HG03469 (cell line): Measurements from ENCODE around the gene EPHB3.

Source experiments
- ATAC-seq: cut with Tn5 transposase; IDR thresholded peaks from one replicate; pipeline ENCODE4 v1.9.1; 2021; ENCODE audit warnings: mild to moderate bottlenecking, moderate library complexity, moderate number of reproducible peaks; ENCODE audit not compliant: unreplicated experiment

Gene EPHB3

GRCh38 chr3:184578218-184578617 is 16.6 kb downstream of the EPHB3 start:
- ATAC-seq = no peak

DNA sequence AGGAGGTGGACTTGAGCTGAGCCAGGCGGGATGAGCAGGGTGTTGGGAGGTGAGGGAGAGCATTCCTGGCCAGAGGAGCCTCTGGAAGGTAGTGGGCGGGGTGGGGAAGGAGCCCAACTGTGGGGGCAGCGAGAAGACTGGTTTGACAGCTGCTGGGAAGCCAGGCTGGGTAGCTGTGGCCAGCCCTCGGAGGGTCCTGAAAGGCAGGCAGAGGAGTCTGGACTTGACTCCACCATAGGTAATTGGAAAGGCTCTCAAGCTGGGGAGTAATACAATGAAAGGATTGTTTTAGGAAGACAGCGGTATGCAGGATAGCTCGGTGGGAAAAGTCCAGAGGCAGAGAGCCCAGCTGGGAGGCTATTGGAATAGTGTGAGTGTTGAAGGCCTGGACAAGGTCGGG is 17.2 kb downstream of the EPHB3 start:
- ATAC-seq = no peak

GRCh38 chr3:184579513-184579912 is 17.9 kb downstream of the EPHB3 start:
- ATAC-seq = no peak

GRCh38 chr3:184580376-184580775 is 18.8 kb downstream of the EPHB3 start:
- ATAC-seq = no peak

- ATAC-seq = no peak
These were observed 19.8 kb downstream of the EPHB3 start for GRCh38 chr3:184581331-184581855.

DNA sequence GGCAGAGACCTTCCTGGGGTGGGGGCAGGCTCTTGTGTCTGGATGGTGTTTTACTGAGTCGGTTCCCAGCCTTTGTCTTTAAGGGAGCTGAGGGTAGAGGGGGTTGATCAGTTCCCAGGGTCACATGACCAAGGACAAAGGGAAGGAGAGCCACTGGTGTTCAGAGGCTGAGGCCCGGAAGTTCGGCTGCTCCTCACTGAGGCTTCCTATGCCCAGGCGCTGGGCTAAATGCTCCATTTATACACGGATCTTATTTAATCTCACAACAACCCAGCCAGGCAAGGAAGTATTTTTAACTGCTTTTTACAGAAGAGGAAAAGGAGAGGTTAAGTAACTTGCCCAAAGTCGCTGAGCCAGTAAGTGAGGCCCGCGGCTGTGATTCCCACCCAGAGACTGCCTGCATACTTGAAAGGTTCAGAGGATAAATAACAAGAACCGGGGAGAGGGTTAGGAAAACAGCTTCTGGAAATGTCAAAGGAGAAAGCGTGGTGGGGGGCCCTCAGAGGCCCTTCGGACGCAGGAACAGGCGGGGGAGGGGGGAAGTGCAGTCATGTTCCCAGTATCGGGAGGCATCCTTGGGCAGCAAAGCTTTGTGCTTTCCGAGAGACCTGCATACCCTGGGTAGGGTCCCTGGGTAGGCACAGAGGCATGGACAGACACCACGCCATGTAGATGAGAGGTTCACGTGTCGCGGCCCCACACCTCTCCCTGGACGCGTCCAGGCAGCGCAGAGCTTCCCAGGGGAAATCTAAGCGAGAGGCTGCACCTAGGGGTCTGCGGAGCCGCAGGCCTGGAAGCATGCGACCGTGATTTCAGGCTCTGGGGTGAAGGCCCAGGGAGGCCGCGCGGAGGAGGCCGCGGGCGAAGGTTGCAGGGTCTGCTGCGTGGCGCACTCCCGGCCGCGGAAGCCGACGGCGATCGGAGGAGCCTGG is 21.3 kb downstream of the EPHB3 start:
- no peak for ATAC-seq

GRCh38 chr3:184583578-184584451 is 22.2 kb downstream of the EPHB3 start:
- no peak for ATAC-seq

- no peak for ATAC-seq
These were observed 22.9 kb downstream of the EPHB3 start for GRCh38 chr3:184584464-184584891.

GRCh38 chr3:184585545-184585944 is 24.0 kb downstream of the EPHB3 start:
- ATAC-seq = no peak

DNA sequence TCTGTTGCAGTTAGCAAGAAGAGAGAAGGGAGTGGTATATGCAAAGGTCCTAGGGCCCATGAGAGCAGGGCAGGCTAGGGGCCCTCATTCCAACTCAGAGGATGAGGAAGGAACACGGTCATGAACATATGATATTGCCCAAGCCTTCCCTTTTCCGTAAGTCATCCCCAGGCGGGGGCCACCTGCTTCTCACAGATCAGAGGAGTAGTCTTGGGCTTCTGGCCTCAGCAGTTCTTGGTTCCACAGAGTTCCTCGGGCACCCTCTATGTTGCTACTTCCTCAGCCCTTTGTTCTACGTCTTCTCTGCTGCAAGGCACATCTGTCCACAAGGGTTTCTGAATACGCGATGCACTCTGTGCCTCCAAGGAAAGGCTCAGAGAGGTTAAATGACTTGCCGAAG is 25.3 kb downstream of the EPHB3 start:
- ATAC-seq = no peak

GRCh38 chr3:184588776-184589175 is 27.2 kb downstream of the EPHB3 start:
- no peak for ATAC-seq

DNA sequence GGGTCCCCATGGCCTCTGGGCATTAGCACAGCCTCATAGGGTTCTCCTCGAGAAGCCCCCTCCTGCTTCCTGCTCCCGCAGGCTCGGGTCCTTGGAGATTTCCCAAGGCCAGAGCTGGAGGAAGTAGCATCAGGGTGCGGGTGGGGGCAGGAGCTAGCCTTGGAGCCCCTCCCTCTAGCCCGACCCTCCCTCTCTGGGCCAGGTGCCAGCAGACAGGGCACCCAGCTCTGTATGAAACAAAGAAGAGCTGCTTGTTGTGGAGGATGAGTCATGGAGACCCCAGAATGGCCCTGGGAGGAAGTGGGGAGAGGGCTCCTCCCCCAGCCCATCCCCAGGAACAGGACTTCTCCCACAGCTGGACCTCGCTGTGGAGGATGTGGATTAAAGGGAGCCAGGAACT is 29.2 kb downstream of the EPHB3 start:
- ATAC-seq = no peak

DNA sequence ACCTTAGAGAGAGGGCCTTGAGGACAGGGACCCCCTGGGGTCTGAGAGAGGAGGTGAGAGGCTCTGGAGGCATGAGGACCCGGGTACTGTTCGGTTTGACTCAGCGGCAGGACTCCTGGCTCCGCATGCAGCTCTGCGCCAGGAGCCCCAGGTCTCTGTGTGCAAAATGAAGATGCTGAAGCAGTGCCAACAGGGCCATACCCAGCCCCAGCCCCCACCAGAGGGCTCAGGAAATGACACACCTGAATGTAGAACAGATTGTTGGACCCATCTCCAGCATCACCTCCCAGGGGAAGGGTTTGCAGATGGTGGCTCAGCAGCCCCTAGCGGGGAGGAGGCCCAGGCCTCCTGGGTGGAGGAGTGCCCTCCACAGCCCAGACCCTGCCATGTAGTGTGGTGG is 30.2 kb downstream of the EPHB3 start:
- no peak for ATAC-seq

- ATAC-seq = no peak
These were observed 31.0 kb downstream of the EPHB3 start for GRCh38 chr3:184592371-184593219.

GRCh38 chr3:184593220-184593927 is 31.8 kb downstream of the EPHB3 start:
- no peak for ATAC-seq

- no peak for ATAC-seq
These were observed 32.3 kb downstream of the EPHB3 start for GRCh38 chr3:184593928-184594303.

DNA sequence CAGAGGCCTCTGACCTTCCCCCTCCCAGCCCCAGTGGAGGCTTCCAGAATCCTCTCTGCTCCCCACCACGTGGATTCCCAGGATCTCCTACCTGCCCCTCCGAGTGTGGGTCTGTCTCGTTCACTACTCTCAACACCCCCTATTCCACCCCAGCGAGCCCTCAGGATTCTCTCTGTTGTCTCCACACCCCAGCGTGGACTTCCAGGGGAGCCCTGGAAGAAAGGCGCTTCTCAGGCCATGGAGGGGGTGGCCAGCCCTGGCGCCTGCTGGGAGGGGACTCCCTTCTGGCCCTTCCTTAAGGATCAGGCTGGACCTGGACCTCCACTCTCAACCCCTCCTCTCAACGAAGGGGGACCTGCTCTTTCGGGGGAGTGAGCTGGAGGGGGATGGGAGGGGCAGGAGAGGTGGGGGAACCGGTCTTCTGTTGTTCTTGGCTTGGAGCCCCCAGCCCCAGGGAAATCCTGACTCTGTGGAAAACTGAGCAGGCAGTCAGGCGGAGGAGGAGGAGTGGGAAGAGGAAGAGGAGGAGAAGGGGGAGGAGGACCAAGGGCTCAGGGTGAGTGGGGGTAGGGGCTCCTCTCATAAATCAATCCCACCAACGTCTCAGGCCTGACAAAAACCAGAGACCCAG is 32.9 kb downstream of the EPHB3 start:
- ATAC-seq = no peak

- no peak for ATAC-seq
These were observed 34.1 kb downstream of the EPHB3 start for GRCh38 chr3:184595726-184596125.

DNA sequence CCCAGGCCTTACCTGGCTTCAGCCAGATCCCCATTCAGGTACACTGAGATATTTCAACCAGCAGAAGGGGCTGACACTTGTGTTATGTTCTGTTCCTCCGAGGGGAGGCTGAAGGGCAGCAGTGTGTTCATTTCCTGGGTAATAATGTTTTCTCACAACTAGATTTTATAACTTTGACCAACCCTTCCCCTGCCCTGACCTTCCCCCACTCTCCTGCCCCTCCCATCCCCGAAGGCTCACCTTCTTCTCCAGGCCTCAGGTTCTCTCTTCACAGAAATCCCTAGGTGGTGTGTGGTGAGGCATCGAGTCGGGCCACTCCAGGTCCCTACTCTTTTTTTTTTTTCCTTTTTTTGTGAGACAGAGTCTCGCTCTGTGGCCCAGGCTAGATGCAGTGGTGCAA is 34.6 kb downstream of the EPHB3 start:
- ATAC-seq = no peak
